Upper lobe of left lung (tissue), 6 donors: ENCODE data around the gene GPR65. TPM values are rescaled to one million over a fixed set of nuclear protein-coding genes. Genes with fewer than 3 reads are reported as not detected.

ENCODE experiments used
- ATAC-seq, 2 donors: fragments of 200-7000 bp; cut with Tn5 transposase; one replicate each; pipeline ENCODE4 v1.9.1; 2022; ENCODE audit warnings: mild to moderate bottlenecking in 2 of 2, moderate library complexity in 2 of 2; ENCODE audit not compliant: low FRiP score in 2 of 2
- DNase-seq, 2 donors: peaks; one replicate each; pipeline ENCODE4 v3.0.0-alpha.2; 2019 to 2020
- H3K27ac ChIP-seq, 4 donors: fragments of 200-600 bp; sonication (generic); one replicate each; pipeline ENCODE4 v1.5.1; 2016 to 2019
- H3K27me3 ChIP-seq, 4 donors: fragments of 200-600 bp; sonication (generic); one replicate each; pipeline ENCODE4 v1.5.1; 2017 to 2019
- H3K36me3 ChIP-seq, 4 donors: fragments of 200-600 bp; sonication (generic); one replicate each; pipeline ENCODE4 v1.5.1; 2016 to 2019
- H3K4me1 ChIP-seq, 4 donors: fragments of 200-600 bp; sonication (generic); one replicate each; pipeline ENCODE4 v1.5.1; 2018 to 2019
- H3K4me3 ChIP-seq, 4 donors: fragments of 200-600 bp; sonication (generic); one replicate each; pipeline ENCODE4 v1.5.1; 2017 to 2019; ENCODE audit warnings: mild to moderate bottlenecking in 2 of 4, moderate library complexity in 1 of 4
- H3K9me3 ChIP-seq, 4 donors: fragments of 200-600 bp; sonication (generic); one replicate each; pipeline ENCODE4 v1.5.1; 2018 to 2019
- CTCF ChIP-seq, 6 experiments: fragments of 450-650 bp in 4 of 6; fragments of 200-600 bp in 2 of 6; sonication (generic) in 2 of 6; IDR thresholded peaks; one replicate each; pipeline ENCODE4 v1.5.1; 2016 to 2019; ENCODE audit warnings: antibody characterized with exemption in 6 of 6
- EP300 ChIP-seq, 4 donors: sonication (generic); formaldehyde crosslinking; IDR thresholded peaks; one replicate each; pipeline ENCODE4 v1.5.1; 2017; ENCODE audit warnings: antibody characterized with exemption in 4 of 4, control low read depth in 2 of 4
- POLR2A ChIP-seq, 4 donors: fragments of 450-650 bp; IDR thresholded peaks; one replicate each; pipeline ENCODE4 v1.5.1; 2016 to 2017; ENCODE audit warnings: antibody characterized with exemption in 4 of 4, mild to moderate bottlenecking in 2 of 4
- POLR2AphosphoS5 ChIP-seq, 2 donors: sonication (generic); formaldehyde crosslinking; IDR thresholded peaks; one replicate each; pipeline ENCODE4 v1.5.1; 2017; ENCODE audit warnings: antibody characterized with exemption in 2 of 2
- WGBS, 2 donors: methylation state at CpG; one replicate each; pipeline ENCODE4 v1.1.5; 2017 to 2018; 5-methylcytosine and 5-hydroxymethylcytosine counted together
- total RNA-seq, 6 donors: library from RNA; depleted of rRNA in 4 of 6; stranded (reverse); fragments of >200 nt in 4 of 6; gene quantifications; one replicate each; pipeline versions ENCODE4 v1.1.0 to v1.2.1, GENCODE V29; 2016 to 2021
- donor health status: DM: no; HTN: no; CAD: no; lungs with moderate emphysema.
- donor health status: DM: no; HTN: yes; CAD: no; lungs with severe emphysema.

Gene GPR65
- total RNA-seq, 6 donors from 2014 or later: 3.2 to 7.0 (median 3.8) TPM

- H3K4me1 ChIP-seq: no peaks in the 10 kb centered on the region
- H3K27ac ChIP-seq: no peak overlapping the region
- ATAC-seq (no peak), DNase-seq (no peak)
- peaks cover 0 to 47% (median 7%) of the 10 kb centered on the region in 4 donors for H3K36me3 ChIP-seq
- no peaks in the 10 kb centered on the region for H3K9me3 ChIP-seq
- H3K27me3 ChIP-seq: no peaks in the 10 kb centered on the region
- TF ChIP-seq CTCF (IDR thresholded peaks at IDR 0.05) (no peak), POLR2A (IDR thresholded peaks at IDR 0.05) (no peak), POLR2AphosphoS5 (IDR thresholded peaks at IDR 0.05) (no peak), EP300 (IDR thresholded peaks at IDR 0.05) (no peak)
- H3K4me3 ChIP-seq: no peak overlapping the region
Measured at GRCh38 chr14:87967496-87967895, 37.4 kb upstream of the GPR65 start.

GRCh38 chr14:87971010-87971409, 33.9 kb upstream of the GPR65 start:
- no peaks in the 10 kb centered on the region for H3K9me3 ChIP-seq
- ATAC-seq: no peak
- DNase-seq: no peak
- no peak for TF ChIP-seq POLR2AphosphoS5 (IDR thresholded peaks at IDR 0.05)
- no peak for TF ChIP-seq POLR2A (IDR thresholded peaks at IDR 0.05)
- no peak for TF ChIP-seq CTCF (IDR thresholded peaks at IDR 0.05)
- TF ChIP-seq EP300 (IDR thresholded peaks at IDR 0.05): no peak
- 93 to 96% methylated on average over 2 of the region's 2 CpGs for WGBS, 2 donors
- H3K36me3 ChIP-seq: peaks cover 0 to 30% (median 1%) of the 10 kb centered on the region in 4 donors
- H3K4me1 ChIP-seq: no peaks in the 10 kb centered on the region
- H3K27me3 ChIP-seq: no peaks in the 10 kb centered on the region
- H3K4me3 ChIP-seq: no peak overlapping the region
- H3K27ac ChIP-seq: no peak overlapping the region

- H3K4me1 ChIP-seq: no peaks in the 10 kb centered on the region
- H3K36me3 ChIP-seq: peaks cover 0 to 16% (median 0%) of the 10 kb centered on the region in 4 donors
- H3K9me3 ChIP-seq: no peaks in the 10 kb centered on the region
- no peaks in the 10 kb centered on the region for H3K27me3 ChIP-seq
- TF ChIP-seq POLR2AphosphoS5 (IDR thresholded peaks at IDR 0.05): no peak
- no peak for TF ChIP-seq POLR2A (IDR thresholded peaks at IDR 0.05)
- no peak for TF ChIP-seq EP300 (IDR thresholded peaks at IDR 0.05)
- no peak for TF ChIP-seq CTCF (IDR thresholded peaks at IDR 0.05)
- no peak for ATAC-seq
- H3K4me3 ChIP-seq: no peak overlapping the region
- no peak for DNase-seq
- H3K27ac ChIP-seq: no peak overlapping the region
Measured at GRCh38 chr14:87975636-87976035, 29.3 kb upstream of the GPR65 start.

GRCh38 chr14:87979689-87980088, 25.2 kb upstream of the GPR65 start:
- no peak for ATAC-seq
- Histone ChIP-seq H3K4me1 (no peaks in the 10 kb centered on the region), H3K27ac (no peak overlapping the region), H3K9me3 (no peaks in the 10 kb centered on the region), H3K36me3 (peaks cover 0 to 47% (median under 1%) of the 10 kb centered on the region in 4 donors), H3K4me3 (no peak overlapping the region), H3K27me3 (no peaks in the 10 kb centered on the region)
- WGBS, 2 donors: 97 to 100% methylated on average over 1 of the region's 1 CpG
- no peak for DNase-seq
- no peak for TF ChIP-seq CTCF (IDR thresholded peaks at IDR 0.05)
- TF ChIP-seq POLR2A (IDR thresholded peaks at IDR 0.05): no peak
- no peak for TF ChIP-seq EP300 (IDR thresholded peaks at IDR 0.05)

DNA sequence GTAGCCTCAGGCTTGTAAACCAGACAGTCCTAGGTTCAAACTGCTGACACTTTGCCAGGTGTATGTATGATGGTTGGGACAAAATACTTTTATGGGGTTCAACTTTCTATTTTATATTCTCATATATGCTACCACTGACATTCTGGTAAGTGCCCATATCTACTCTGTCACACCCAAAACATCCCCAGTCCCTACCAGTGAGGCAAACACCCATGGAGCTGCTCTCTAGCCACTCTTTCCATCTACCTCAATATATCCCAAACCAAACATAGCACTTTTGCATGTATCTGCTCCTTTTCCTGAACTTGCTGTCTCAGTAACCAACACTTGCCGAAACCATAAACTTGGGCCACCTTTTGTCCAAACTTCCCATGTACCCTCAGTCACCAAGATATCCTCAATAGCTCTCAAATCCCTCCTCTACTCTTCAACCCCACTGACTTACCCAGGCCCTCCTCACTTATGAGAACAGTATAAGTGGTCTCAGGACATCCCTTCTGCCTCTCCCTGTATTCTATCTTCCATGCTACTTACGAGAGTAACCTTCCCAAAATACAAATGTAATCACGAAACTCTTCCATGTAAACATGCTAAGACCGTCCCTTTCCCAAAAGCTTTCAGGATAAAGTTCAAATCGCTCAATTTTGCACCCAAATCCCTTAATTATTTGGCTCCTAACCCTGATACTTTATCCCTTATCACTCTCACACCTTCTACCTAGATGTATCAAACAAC, 15.5 kb upstream of the GPR65 start:
- ATAC-seq (no peak), DNase-seq (no peak)
- peaks cover 16 to 32% (median 23%) of the 10 kb centered on the region in 4 donors for H3K4me1 ChIP-seq
- H3K9me3 ChIP-seq: no peaks in the 10 kb centered on the region
- TF ChIP-seq POLR2AphosphoS5 (IDR thresholded peaks at IDR 0.05): no peak
- no peak for TF ChIP-seq EP300 (IDR thresholded peaks at IDR 0.05)
- TF ChIP-seq POLR2A (IDR thresholded peaks at IDR 0.05): no peak
- TF ChIP-seq CTCF (IDR thresholded peaks at IDR 0.05): no peak
- H3K27ac ChIP-seq: no peak overlapping the region
- WGBS, 2 donors: 95 to 96% methylated on average over 5 of the region's 5 CpGs
- no peak overlapping the region for H3K4me3 ChIP-seq
- peaks cover 0 to 17% (median 6%) of the 10 kb centered on the region in 4 donors for H3K36me3 ChIP-seq
- no peaks in the 10 kb centered on the region for H3K27me3 ChIP-seq
